Tibial nerve (tissue), 4 donors: Measurements from ENCODE around the gene KLHL26.

Experiments used
- CTCF ChIP-seq, 5 experiments: fragments of 200-600 bp in 3 of 5; fragments of 450-650 bp in 2 of 5; sonication (generic) in 3 of 5; IDR thresholded peaks; one replicate each; pipeline ENCODE4 v1.5.1; 2016 to 2019; ENCODE audit warnings: antibody characterized with exemption in 5 of 5, mild to moderate bottlenecking in 3 of 5, moderate library complexity in 2 of 5
- EP300 ChIP-seq, 2 donors: sonication (generic); formaldehyde crosslinking; IDR thresholded peaks; one replicate each; pipeline ENCODE4 v1.6.1; 2017; ENCODE audit warnings: antibody characterized with exemption in 2 of 2, mild to moderate bottlenecking in 1 of 2
- POLR2A ChIP-seq, 2 donors: fragments of 450-650 bp; IDR thresholded peaks; one replicate each; pipeline ENCODE4 v1.6.1; 2017; ENCODE audit warnings: antibody characterized with exemption in 2 of 2, mild to moderate bottlenecking in 2 of 2, moderate library complexity in 2 of 2

DNA sequence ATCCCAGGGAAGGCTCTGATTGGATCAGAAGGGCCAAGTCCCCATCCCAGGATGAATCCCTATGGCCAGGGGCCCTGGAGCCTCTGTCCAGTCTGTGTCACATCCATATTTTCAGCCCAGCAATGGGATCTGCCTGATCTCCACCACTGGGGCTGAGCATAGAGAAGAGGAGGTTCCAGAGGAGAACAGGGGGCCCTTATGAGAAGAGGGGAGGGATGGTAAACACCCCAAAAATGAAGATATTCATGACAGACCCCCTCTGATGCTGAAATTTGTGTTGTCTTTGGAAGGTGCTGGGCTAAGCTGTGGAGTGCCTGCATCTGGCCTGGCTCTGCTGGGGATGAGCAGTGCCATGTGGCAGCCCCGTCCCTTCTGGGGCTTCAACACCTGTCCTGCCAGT, 14.5 kb downstream of the KLHL26 start:
- TF ChIP-seq CTCF (IDR thresholded peaks at IDR 0.05) = no peak
- no peak for TF ChIP-seq POLR2A (IDR thresholded peaks at IDR 0.05)
- TF ChIP-seq EP300 (IDR thresholded peaks at IDR 0.05) = no peak
